IPS DF 4.7 (cell line): ENCODE results near the gene CGB5.
"Not testable (repeated sequence)": the region's sequence is repeated elsewhere in the genome, so short reads cannot be mapped to it uniquely, and the experiment has no call there.

Experiments
- DNase-seq: peaks from one replicate; pipeline ENCODE4 v3.0.0-alpha.2; 2013; ENCODE audit warnings: low spot score; ENCODE audit errors: extremely low read depth

CGB5 gene

DNA sequence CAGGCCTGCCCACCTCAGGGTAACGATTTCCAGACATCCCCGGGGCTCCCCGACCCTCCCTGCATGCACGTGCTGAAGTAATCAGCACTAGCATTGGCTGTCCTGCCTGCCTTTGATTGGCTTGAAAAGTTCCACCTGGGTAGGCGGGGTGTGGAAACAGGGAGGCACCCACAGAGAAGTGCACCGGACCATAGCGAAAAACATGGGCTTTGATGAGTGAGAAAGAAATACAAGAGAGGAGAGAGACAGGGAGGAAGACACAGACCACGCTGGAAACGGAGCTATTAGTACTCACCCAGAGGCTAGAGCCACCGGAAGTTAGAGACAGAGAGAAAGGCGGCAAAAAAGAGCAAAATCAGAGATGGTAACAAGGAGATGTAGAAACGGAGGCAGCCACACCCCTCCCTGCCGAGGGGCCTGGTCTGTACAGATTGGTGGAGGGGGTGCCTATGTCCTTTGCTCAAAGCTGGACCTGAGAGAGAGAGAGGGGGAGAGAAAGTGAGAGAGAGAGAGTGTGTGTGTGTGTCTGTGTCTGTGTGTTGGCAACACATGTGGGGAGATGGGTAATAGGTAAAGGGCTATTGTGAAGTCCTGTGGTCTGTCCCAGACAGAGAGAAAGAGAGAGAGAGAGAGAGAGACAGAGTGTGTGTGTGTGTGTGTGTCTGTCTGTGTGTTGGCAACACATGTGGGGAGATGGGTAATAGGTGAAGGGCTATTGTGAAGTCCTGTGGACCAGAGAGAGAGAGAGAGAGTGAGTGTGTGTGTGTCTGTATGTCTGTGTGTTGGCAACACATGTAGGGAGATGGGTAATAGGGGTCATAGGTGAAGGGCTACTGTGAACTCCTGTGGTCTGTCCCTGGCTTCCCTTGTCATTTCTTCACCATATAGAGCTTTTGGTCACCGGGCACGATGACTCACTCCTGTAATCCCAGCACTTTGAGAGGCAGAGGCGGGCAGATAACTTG, 22.4 kb upstream of the CGB5 start:
- no peak for DNase-seq

DNA sequence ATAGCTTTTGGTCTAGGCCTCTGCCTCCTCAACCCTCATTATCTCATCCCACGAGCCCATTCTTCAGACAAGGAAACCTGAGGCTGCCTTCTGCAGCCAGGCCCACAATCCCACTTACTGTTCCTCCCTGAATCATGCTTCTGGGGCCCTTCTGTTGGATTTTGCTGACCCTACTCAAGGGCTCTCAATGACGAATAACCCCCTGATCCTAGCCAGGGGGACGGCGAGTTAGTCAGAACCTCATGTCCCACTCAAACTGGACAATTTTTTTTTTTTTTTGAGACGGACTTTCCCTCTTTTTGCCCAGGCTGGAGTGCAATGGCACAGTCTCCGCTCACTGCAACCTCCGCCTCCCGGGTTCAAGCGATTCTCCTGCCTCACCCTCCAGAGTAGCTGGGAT, 21.5 kb upstream of the CGB5 start:
- no peak for DNase-seq

DNA sequence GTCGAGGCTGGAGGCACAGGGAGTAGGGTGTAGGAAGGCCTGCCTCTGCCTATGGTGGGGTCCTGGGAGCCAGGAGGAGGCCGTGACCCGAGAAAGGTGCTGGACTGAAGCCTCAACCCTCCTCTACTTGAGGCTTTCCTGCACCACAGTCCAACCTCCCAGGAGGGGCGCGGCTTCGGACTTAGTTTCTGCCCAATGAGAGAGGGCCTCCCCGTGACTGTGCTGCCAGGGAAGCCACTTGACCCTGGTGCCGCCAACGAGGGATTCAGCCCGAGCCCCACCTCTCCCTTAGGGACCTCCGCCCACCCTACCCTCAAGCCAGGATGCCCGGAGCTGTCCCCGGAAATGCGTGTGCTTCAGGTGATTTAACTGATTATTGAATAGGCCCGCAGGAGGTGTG, 19.4 kb upstream of the CGB5 start, which contains the start of gene CGB3:
Gene CGB3 (minus strand): TSS at position 101 of the 400 bp plus-strand sequence. CDS start 362 bp downstream, outside the sequence.
- DNase-seq, result not testable (repeated sequence)

DNA sequence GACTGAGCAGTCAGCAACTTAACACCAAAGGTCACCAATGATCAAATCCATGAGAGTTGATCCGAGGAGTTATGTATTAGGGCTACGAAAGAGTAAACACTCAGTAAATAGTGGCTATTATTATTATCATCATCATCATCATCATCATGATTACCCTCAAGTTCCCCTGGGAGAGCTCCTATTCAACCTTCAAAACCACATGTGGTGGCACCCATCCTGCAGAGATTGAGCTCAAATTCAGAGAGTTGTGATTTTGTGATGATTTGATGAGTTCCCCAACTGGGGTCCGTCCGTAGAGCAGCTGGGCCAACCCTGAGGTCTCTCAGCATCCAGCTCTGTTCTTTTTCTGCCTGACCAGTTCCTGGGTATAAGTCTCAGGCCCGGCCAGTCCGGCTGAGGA, 18.6 kb upstream of the CGB5 start:
- DNase-seq, result not testable (repeated sequence)

- not testable (repeated sequence) for DNase-seq
Measured at GRCh38 chr19:49025599-49025998, 18.0 kb upstream of the CGB5 start.

DNA sequence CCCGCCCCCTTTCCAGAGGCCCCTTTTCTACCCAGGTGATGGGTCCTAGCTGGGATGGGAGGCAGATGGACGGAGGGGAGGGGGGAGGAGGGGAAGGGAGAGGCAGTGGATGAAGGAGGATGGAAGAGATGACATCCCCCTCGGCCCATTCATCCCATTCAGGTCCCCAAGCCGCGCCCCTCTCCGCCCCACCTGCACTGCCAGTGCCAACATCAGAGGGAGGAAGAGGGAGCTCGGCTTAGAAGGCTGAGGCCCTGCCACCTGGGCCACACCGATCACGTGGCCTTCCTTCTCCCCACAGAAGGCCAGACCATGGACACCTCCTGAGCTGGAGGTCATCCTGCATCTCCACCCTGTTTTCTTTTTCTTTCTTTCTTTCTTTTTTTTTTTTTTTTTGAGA, 15.0 kb upstream of the CGB5 start:
- DNase-seq, result not testable (repeated sequence)

- DNase-seq, result not testable (repeated sequence)
Measured at GRCh38 chr19:49029749-49030148, 13.9 kb upstream of the CGB5 start.

DNA sequence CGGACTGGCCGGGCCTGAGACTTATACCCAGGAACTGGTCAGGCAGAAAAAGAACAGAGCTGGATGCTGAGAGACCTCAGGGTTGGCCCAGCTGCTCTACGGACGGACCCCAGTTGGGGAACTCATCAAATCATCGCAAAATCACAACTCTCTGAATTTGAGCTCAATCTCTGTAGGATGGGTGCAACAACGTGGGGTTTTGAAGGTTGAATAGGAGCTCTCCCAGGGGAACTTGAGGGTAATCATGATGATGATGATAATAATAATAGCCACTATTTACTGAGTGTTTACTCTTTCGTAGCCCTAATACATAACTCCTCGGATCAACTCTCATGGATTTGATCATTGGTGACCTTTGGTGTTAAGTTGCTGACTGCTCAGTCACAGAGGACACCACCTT, 13.3 kb upstream of the CGB5 start:
- DNase-seq, result not testable (repeated sequence)

DNA sequence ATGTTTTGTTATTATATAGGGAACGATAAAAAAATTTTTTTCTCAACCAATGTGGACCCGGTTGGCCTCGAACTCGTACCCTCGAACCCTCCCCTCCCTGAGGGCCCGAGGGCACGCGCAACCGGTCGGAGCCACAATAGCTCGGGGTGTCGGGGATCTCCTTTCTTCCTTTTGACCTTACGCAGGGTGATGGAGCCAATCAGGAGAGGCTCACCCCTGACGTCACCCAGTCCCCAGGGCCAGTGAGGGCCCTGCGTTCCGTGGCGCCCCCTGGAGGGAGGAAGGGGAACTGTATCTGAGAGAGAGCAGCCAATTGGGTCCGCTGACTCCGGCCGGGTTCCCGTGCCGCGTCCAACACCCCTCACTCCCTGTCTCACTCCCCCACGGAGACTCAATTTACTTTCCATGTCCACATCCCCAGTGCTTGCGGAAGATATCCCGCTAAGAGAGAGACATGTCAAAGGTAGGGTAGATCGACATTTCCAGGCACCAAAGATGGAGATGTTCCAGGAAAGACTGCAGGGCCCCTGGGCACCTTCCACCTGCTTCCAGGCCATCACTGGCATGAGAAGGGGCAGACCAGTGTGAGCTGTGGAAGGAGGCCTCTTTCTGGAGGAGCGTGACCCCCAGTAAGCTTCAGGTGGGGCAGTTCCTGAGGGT, 11.9 kb upstream of the CGB5 start, which contains the start of gene CGB2:
Gene CGB2 (plus strand): TSS at position 249 of the 660 bp plus-strand sequence. CDS start 206 bp downstream, at position 455.
- DNase-seq, result not testable (repeated sequence)

- not testable (repeated sequence) for DNase-seq
Measured at GRCh38 chr19:49036815-49037214, 6.8 kb upstream of the CGB5 start, which contains the start of gene CGB1. TSS of gene CGB1 (minus strand) at chr19:49036895. CDS start at chr19:49036711, 184 bp downstream.

- DNase-seq, result not testable (repeated sequence)
Measured at GRCh38 chr19:49038111-49038510, 5.5 kb upstream of the CGB5 start.

GRCh38 chr19:49038557-49039276, 4.9 kb upstream of the CGB5 start:
- DNase-seq, result not testable (repeated sequence)

GRCh38 chr19:49039736-49040135, 3.9 kb upstream of the CGB5 start:
- DNase-seq, result not testable (repeated sequence)

- DNase-seq, result no peak
Measured at GRCh38 chr19:49042177-49042576, 1.5 kb upstream of the CGB5 start.

DNA sequence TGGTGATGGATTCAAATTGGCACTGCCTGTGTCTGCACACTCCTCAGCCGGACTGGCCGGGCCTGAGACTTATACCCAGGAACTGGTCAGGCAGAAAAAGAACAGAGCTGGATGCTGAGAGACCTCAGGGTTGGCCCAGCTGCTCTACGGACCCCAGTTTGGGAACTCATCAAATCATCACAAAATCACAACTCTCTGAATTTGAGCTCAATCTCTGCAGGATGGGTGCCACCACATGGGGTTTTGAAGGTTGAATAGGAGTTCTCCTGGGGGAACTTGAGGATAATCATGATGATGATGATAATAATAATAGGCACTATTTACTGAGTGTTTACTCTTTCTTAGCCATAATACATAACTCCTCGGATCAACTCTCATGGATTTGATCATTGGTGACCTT, 982 bp upstream of the CGB5 start:
- not testable (repeated sequence) for DNase-seq

GRCh38 chr19:49049011-49049410, 5.4 kb downstream of the CGB5 start, which contains the start of gene CGB8:
TSS of gene CGB8 (minus strand) at chr19:49049111. CDS start at chr19:49048739, 372 bp downstream.
- not testable (repeated sequence) for DNase-seq

GRCh38 chr19:49049834-49050233, 6.2 kb downstream of the CGB5 start:
- DNase-seq, result not testable (repeated sequence)

DNA sequence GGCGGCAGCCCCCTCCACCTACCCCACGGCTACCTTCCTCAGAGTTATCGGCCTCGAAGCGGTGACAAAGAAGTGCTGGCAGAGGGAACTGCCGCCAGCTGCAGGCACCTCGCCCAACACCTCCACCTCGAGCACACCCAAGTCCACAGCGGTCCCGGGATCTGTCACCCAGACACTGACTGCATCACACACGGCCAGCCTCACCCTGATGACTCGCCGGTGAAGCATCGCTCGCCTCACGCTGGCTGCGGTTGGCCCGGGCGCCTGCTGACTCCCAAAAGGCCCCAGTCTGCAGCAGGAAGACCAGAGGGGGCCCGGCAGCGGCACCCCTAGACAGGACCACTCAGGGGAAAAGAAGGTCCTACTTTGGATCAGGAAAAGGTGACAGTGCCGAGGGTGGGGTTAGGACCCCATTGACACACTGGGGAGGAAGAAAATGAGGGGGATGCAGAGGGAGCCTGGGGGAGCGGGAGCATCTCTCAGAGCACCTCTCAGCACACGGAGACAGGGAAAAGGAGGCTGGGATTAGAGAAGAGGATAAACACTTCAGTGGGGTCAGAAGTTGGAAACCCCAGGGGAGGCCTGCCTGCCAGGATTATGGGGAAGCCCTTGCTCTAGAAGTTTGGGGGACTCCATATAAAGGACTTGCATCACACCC, 6.9 kb downstream of the CGB5 start:
- not testable (repeated sequence) for DNase-seq

DNA sequence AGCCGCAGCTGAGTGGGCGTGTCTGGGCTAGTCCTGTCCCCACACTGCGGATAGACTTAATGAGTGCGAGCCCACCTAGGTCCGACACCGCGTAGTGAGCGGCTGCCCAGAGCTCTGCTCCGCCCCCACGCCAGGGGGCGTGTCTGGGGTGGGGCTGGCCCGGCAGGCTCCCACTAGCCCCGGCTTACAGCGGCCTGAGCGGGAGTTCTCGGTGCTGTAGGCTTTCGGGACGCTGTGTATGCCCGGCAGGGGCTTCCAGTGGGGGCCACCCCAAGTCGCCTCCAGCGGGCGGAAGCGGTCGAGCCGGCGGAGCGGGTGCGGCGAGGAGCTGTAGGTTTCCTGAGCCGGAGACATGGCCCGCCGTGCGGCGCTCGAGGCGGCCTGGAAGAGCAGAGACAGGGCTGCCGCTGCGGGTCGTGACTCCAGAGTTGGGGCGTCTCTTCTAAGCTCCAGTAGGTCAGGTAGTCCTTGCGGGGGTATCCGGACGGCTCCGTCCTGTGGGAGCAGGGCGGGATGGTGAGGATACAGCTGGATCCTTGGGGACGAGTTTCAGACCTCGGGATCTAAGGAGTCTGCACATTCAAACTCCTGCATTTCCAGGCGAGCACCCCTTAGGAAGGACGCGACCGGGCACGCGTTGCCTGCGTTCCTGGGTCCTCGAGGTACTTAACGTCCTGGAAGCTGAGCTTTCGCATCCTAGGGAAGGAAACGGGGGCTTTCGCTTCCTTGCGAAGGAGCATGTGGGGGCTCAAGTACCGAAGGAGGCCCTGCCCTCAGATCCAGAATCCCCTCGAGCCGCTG, 12.7 kb downstream of the CGB5 start:
- no peak for DNase-seq
